DOHH2 (cell line): ENCODE data around the gene SCTR.

Source experiments
- H3F3A ChIP-seq: fragments of 200-600 bp; sonication (generic), shearing (Covaris generic); 2 replicates; pipeline ENCODE4 v1.6.0; 2016; ENCODE audit warnings: antibody characterized with exemption, mild to moderate bottlenecking; ENCODE audit not compliant: control insufficient read depth, insufficient read depth
- H3K27ac ChIP-seq: fragments of 200-600 bp; sonication (generic); 2 replicates; pipeline ENCODE4 v1.5.1; 2014; ENCODE audit warnings: low read depth, mild to moderate bottlenecking, low read length, moderate library complexity
- H3K27me3 ChIP-seq: fragments of 200-600 bp; sonication (generic); 2 replicates; pipeline ENCODE4 v1.6.1; 2014; ENCODE audit warnings: mild to moderate bottlenecking, low read length, mixed read lengths; ENCODE audit not compliant: control insufficient read depth
- H3K36me3 ChIP-seq: fragments of 200-600 bp; sonication (generic); 2 replicates; pipeline ENCODE4 v1.6.1; 2014; ENCODE audit warnings: mild to moderate bottlenecking, low read length, moderate library complexity, mixed read lengths; ENCODE audit not compliant: control insufficient read depth
- H3K4me1 ChIP-seq: fragments of 200-600 bp; sonication (generic); 2 replicates; pipeline ENCODE4 v1.6.1; 2014; ENCODE audit warnings: mild to moderate bottlenecking, low read length, mixed read lengths; ENCODE audit not compliant: control insufficient read depth
- H3K4me2 ChIP-seq: fragments of 200-600 bp; sonication (generic); 2 replicates; pipeline ENCODE4 v1.6.0; 2014; ENCODE audit warnings: mild to moderate bottlenecking, low read length, moderate library complexity
- H3K4me3 ChIP-seq: fragments of 200-600 bp; sonication (generic); 2 replicates; pipeline ENCODE4 v1.5.1; 2014; ENCODE audit warnings: mild to moderate bottlenecking, low read length, mixed read lengths
- H3K79me2 ChIP-seq: fragments of 200-600 bp; sonication (generic); 2 replicates; pipeline ENCODE4 v1.6.1; 2014; ENCODE audit warnings: mild to moderate bottlenecking, low read length, mixed read lengths; ENCODE audit not compliant: control insufficient read depth
- H3K9me2 ChIP-seq: fragments of 200-600 bp; sonication (generic); replicated peaks from 2 replicates; pipeline ENCODE4 v1.6.1; 2014; ENCODE audit warnings: mild to moderate bottlenecking, low read length, mixed read lengths; ENCODE audit not compliant: control insufficient read depth
- H3K9me3 ChIP-seq: fragments of 200-600 bp; sonication (generic); 2 replicates; pipeline ENCODE4 v1.6.1; 2014; ENCODE audit warnings: antibody characterized with exemption, low read length, mixed read lengths; ENCODE audit not compliant: control insufficient read depth, insufficient read depth
- H4K20me1 ChIP-seq: fragments of 200-600 bp; sonication (generic); 2 replicates; pipeline ENCODE4 v1.6.0; 2014; ENCODE audit warnings: low read depth, mild to moderate bottlenecking, antibody characterized with exemption, low read length, moderate library complexity; ENCODE audit not compliant: control insufficient read depth, insufficient read depth
- EZH2phosphoT487 ChIP-seq: fragments of 200-600 bp; sonication (generic); IDR thresholded peaks from 2 replicates; pipeline ENCODE4 v1.6.1; 2017; ENCODE audit warnings: borderline replicate concordance, mild to moderate bottlenecking, antibody characterized with exemption, low read length, moderate library complexity, mixed read lengths
- TF ChIP-seq, protein P1 (sequence below): fragments of 200-600 bp; sonication (generic); IDR thresholded peaks from one replicate; pipeline ENCODE4 v1.5.1; 2014; ENCODE audit warnings: antibody characterized with exemption, mild to moderate bottlenecking, low read depth, low read length; ENCODE audit not compliant: poor library complexity, severe bottlenecking

SCTR gene

DNA sequence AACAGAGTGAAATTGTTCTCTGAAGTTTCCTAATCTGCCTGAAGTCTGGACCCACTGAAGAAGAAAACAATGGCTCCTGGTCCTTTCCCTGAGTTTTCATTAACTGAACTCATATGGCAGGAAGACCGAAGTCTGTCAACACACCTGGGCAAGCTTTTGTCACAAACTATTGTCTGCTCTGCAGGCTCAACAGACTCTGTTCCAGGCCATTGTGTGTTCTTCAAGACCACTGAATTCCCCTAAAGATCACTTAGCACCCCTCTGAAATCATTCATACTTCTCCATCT, 99.2 kb downstream of the SCTR start:
- no peaks in the 10 kb centered on the region for H3K79me2 ChIP-seq
- no peaks in the 10 kb centered on the region for H3K36me3 ChIP-seq
- H3K27ac ChIP-seq: no peak overlapping the region
- H3K9me2 ChIP-seq: no peaks in the 10 kb centered on the region
- TF ChIP-seq, protein P1, sequence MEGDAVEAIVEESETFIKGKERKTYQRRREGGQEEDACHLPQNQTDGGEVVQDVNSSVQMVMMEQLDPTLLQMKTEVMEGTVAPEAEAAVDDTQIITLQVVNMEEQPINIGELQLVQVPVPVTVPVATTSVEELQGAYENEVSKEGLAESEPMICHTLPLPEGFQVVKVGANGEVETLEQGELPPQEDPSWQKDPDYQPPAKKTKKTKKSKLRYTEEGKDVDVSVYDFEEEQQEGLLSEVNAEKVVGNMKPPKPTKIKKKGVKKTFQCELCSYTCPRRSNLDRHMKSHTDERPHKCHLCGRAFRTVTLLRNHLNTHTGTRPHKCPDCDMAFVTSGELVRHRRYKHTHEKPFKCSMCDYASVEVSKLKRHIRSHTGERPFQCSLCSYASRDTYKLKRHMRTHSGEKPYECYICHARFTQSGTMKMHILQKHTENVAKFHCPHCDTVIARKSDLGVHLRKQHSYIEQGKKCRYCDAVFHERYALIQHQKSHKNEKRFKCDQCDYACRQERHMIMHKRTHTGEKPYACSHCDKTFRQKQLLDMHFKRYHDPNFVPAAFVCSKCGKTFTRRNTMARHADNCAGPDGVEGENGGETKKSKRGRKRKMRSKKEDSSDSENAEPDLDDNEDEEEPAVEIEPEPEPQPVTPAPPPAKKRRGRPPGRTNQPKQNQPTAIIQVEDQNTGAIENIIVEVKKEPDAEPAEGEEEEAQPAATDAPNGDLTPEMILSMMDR: no peak
- TF ChIP-seq EZH2phosphoT487: no peak
- peaks cover 8% of the 10 kb centered on the region for H3K9me3 ChIP-seq
- peaks cover 84% of the 10 kb centered on the region for H3K27me3 ChIP-seq
- no peak overlapping the region for H3K4me2 ChIP-seq
- no peaks in the 10 kb centered on the region for H3K4me1 ChIP-seq
- no peaks in the 10 kb centered on the region for H3F3A ChIP-seq
- no peaks in the 10 kb centered on the region for H4K20me1 ChIP-seq
- H3K4me3 ChIP-seq: no peak overlapping the region

DNA sequence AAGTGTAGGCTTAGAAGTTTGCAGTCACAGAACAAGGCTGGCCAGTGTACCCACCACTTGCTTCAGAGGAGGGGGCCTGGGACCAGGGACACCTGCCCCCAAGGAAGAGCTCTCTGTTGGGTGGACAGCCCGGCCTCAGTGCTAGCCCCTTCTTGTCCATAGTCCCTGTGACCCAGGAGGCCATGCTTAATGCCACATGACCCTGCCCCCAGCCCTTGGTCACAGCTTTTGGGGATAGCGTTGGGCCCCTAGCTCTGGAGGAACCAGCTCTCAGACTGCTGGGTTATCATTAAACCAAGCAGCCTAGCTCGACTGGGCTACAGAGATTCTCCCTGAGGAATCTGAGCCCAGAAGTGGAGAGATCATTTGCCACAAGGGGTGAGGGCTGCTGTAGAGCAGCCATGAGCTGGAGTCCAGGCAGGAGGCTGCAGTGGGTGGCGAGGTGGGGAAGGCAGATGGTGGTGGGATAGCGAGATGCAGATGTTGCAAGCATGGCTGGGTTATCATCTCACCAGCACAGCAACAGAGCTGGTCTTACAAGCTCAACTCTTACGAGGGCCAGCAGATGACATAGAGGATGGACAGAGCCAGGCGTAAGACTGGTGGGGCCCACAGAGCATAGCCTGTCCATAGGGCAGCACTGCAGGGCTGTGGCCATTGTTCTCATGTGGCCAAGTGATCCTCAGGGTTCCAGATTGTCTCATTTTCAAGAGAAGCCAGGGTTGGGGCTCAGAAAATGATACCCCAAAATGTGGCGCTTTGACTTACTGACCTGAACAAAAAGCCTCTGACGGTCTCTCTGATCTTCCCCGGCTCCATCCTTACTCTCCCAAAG, 99.8 kb downstream of the SCTR start:
- Histone ChIP-seq H3K9me3 (peaks cover 8% of the 10 kb centered on the region), H3K36me3 (no peaks in the 10 kb centered on the region), H3K4me3 (no peak overlapping the region), H3K4me2 (no peak overlapping the region), H3K79me2 (no peaks in the 10 kb centered on the region), H3F3A (no peaks in the 10 kb centered on the region), H3K9me2 (no peaks in the 10 kb centered on the region), H4K20me1 (no peaks in the 10 kb centered on the region), H3K27ac (no peak overlapping the region), H3K4me1 (no peaks in the 10 kb centered on the region), H3K27me3 (peaks cover 80% of the 10 kb centered on the region)
- TF ChIP-seq, protein P1: no peak
- no peak for TF ChIP-seq EZH2phosphoT487

DNA sequence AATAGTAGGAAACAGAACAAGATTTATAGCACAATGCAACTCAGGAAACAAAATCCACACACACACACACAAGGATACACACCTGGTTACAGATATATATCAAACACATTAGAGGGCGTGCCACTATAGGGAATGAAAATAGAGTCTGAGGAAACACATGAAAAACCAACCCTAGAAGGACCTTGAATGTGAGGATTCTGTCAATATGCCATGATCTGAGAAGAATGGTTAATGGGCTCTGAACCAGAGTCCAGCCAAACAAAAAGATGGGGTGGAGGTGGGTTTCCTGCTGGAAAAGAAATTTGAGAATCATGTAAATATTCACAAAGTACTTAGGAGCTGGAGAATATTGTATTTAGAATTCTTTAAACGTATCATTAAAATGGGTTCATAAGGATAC, 100.5 kb downstream of the SCTR start:
- Histone ChIP-seq H4K20me1 (no peaks in the 10 kb centered on the region), H3K36me3 (no peaks in the 10 kb centered on the region), H3F3A (no peaks in the 10 kb centered on the region), H3K27ac (no peak overlapping the region), H3K27me3 (peaks cover 77% of the 10 kb centered on the region), H3K9me2 (no peaks in the 10 kb centered on the region), H3K4me3 (no peak overlapping the region), H3K79me2 (no peaks in the 10 kb centered on the region), H3K4me1 (no peaks in the 10 kb centered on the region), H3K9me3 (peaks cover 8% of the 10 kb centered on the region), H3K4me2 (no peak overlapping the region)
- TF ChIP-seq, protein P1: no peak
- no peak for TF ChIP-seq EZH2phosphoT487
